WTC11 (cell line): ENCODE measurements around the gene CNOT1.

Experiments used
- CTCF ChIP-seq: fragments of 200-600 bp; IDR thresholded peaks from 2 replicates; pipeline ENCODE4 v1.8.0; 2022; ENCODE audit warnings: antibody characterized with exemption
- MAX ChIP-seq: sonication (generic); formaldehyde crosslinking; IDR thresholded peaks from 2 replicates; pipeline ENCODE4 v1.8.0; 2022; ENCODE audit warnings: mild to moderate bottlenecking, missing genetic modification reagents

- no peak for TF ChIP-seq CTCF
- TF ChIP-seq MAX (CRISPR knock-in tag): no peak
Observed at GRCh38 chr16:58498341-58499091, 131.1 kb downstream of the CNOT1 start.
